ENCODE data around the gene ASB1.

- TF ChIP-seq PATZ1 (CRISPR knock-in tag; IDR thresholded peaks at IDR 0.05; ENCODE audit: borderline replicate concordance) = no peak
- no peak for TF ChIP-seq POU6F1 (CRISPR knock-in tag; IDR thresholded peaks at IDR 0.05; ENCODE audit: borderline replicate concordance, low read depth)
- no peak for TF ChIP-seq ZFP30 (CRISPR knock-in tag; IDR thresholded peaks at IDR 0.05)
- TF ChIP-seq ZC3H10 (CRISPR knock-in tag; IDR thresholded peaks at IDR 0.05) = no peak
Measured at GRCh38 chr2:238462782-238463396, 36.2 kb downstream of the ASB1 start.
